Colonic mucosa (tissue), 4 donors: Measurements from ENCODE around the gene ABAT. TPM values are rescaled to one million over a fixed set of nuclear protein-coding genes. Genes with fewer than 3 reads are reported as not detected.
"Not testable (repeated sequence)": the region's sequence is repeated elsewhere in the genome, so short reads cannot be mapped to it uniquely, and the experiment has no call there.

ENCODE experiments used
- DNase-seq: peaks from one replicate; pipeline ENCODE4 v3.0.0-alpha.2; 2020
- H3K27ac ChIP-seq: fragments of 200-600 bp; one replicate; pipeline ENCODE4 v1.8.0; 2021
- H3K27me3 ChIP-seq: fragments of 200-600 bp; one replicate; pipeline ENCODE4 v1.8.0; 2021
- H3K36me3 ChIP-seq: fragments of 200-600 bp; one replicate; pipeline ENCODE4 v1.8.0; 2021
- H3K4me1 ChIP-seq: fragments of 200-600 bp; one replicate; pipeline ENCODE4 v1.8.0; 2021; ENCODE audit warnings: mild to moderate bottlenecking
- H3K4me3 ChIP-seq: fragments of 200-600 bp; one replicate; pipeline ENCODE4 v1.8.0; 2021
- H3K9ac ChIP-seq, 2 donors: one replicate each; pipeline ENCODE4 v1.7.0; 2013; ENCODE audit warnings: control low read depth in 2 of 2, low read depth in 2 of 2, low read length in 2 of 2
- H3K9me3 ChIP-seq: fragments of 200-600 bp; one replicate; pipeline ENCODE4 v1.8.0; 2021
- intact Hi-C: fragments of 100-400 bp; cut with DNase I; formaldehyde crosslinking; loops from one replicate; pipeline ENCODE4 v1.14.1; 2022
- total RNA-seq, 2 donors: library from RNA; stranded (reverse); fragmentation: NEBNext Ultra II Directional in 1 of 2; extraction: Animal tissue kit (Norgen Biotek cat#: 25700) in 1 of 2; gene quantifications; one replicate each; pipeline ENCODE4 v1.2.1, GENCODE V29; 2021
- TF ChIP-seq, protein P1 (sequence below): fragments of 200-600 bp; IDR thresholded peaks from one replicate; pipeline ENCODE4 v1.8.0; 2022; ENCODE audit warnings: antibody characterized with exemption, mild to moderate bottlenecking
- donor health status: healthy.
- donor health status: DM: no; HTN: no; CAD: no.
- donor health status: DM: no; HTN: no; CAD: no.

ABAT gene
- total RNA-seq, 2 donors from 2014 or later = 12.9 to 25.6 TPM

DNA sequence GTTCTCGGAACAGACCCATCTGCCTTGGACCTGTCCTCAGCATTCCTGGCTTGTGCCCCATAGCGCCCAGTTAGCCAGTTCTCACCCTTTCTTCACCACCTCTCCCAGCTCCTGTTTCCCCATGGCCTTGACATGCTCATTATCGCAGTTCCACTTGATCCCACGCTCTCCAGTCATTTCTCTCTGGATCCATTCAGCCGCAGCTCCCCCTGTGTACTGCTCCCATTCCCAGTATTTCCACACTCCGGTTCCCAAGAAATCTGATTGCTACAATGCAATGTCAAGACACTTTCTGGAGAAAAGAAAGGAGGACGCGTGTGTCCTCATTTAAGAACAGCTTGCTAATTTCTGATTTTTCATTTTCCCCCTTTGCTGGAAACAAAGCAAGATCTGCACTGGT lies 67.7 kb downstream of the ABAT start:
- intact Hi-C loops = no loop called here
- Histone ChIP-seq H3K4me1 (no peaks in the 10 kb centered on the region), H3K9ac (no peak overlapping the region), H3K9me3 (no peaks in the 10 kb centered on the region), H3K4me3 (no peak overlapping the region), H3K27me3 (no peaks in the 10 kb centered on the region), H3K36me3 (no peaks in the 10 kb centered on the region), H3K27ac (no peak overlapping the region)
- TF ChIP-seq, protein P1, sequence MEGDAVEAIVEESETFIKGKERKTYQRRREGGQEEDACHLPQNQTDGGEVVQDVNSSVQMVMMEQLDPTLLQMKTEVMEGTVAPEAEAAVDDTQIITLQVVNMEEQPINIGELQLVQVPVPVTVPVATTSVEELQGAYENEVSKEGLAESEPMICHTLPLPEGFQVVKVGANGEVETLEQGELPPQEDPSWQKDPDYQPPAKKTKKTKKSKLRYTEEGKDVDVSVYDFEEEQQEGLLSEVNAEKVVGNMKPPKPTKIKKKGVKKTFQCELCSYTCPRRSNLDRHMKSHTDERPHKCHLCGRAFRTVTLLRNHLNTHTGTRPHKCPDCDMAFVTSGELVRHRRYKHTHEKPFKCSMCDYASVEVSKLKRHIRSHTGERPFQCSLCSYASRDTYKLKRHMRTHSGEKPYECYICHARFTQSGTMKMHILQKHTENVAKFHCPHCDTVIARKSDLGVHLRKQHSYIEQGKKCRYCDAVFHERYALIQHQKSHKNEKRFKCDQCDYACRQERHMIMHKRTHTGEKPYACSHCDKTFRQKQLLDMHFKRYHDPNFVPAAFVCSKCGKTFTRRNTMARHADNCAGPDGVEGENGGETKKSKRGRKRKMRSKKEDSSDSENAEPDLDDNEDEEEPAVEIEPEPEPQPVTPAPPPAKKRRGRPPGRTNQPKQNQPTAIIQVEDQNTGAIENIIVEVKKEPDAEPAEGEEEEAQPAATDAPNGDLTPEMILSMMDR = no peak
- no peak for DNase-seq

- H3K4me1 ChIP-seq, H3K9me3 ChIP-seq, H3K27me3 ChIP-seq, H3K27ac ChIP-seq, H3K9ac ChIP-seq, H3K36me3 ChIP-seq, DNase-seq, intact Hi-C loops, H3K4me3 ChIP-seq: not testable (repeated sequence)
Measured at GRCh38 chr16:8748944-8749343, 74.5 kb downstream of the ABAT start.

DNA sequence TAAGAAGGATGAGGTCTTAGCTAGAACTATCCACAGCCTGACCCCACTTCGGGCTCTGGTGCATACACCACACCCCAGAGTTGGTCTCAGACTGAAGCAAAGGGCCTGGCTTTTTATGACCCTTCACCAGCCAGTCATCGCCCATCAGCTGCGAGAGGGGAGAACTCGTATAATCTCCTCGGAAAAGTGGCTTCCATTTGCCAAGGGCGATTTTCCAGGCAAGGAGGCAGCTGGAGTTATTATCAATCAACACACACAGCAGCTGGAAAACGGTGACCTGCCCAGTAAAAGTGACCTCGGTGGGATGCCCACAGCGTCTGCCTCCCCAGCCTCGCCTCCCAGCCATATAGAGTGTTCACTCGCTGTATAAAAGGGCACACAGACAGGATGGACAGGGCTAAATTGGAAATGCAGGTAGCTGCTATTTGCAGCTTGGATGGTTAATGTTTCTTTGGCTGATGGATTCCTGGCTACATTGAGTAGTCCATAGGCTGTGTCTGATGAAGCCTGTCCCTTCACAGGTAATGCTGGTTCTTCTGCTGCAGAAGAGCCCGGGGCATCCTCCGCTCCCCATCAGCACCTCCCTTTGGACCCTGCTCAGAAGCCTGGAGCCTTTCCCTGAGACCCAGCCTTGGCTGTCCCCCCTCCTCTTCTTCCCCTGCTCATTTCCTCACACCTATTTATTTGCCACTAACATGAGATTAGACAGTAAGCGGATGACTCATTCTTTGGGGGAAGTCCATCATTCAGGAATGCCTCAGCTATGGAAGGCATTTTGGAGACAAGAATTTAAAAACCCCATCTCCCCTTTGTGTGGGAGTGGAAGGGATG lies 77.3 kb downstream of the ABAT start:
- DNase-seq = no peak
- intact Hi-C loops = no loop called here
- no peaks in the 10 kb centered on the region for H3K4me1 ChIP-seq
- no peak overlapping the region for H3K27ac ChIP-seq
- no peak overlapping the region for H3K9ac ChIP-seq
- TF ChIP-seq, protein P1 = no peak
- H3K27me3 ChIP-seq = no peaks in the 10 kb centered on the region
- no peaks in the 10 kb centered on the region for H3K36me3 ChIP-seq
- H3K4me3 ChIP-seq = no peak overlapping the region
- no peaks in the 10 kb centered on the region for H3K9me3 ChIP-seq

- no peak overlapping the region for H3K9ac ChIP-seq
- DNase-seq = no peak
- no peak overlapping the region for H3K4me3 ChIP-seq
- TF ChIP-seq, protein P1 = no peak
- no peaks in the 10 kb centered on the region for H3K4me1 ChIP-seq
- intact Hi-C loops = no loop called here
- H3K9me3 ChIP-seq = no peaks in the 10 kb centered on the region
- no peaks in the 10 kb centered on the region for H3K36me3 ChIP-seq
- H3K27ac ChIP-seq = no peak overlapping the region
- no peaks in the 10 kb centered on the region for H3K27me3 ChIP-seq
Measured at GRCh38 chr16:8752706-8753105, 78.3 kb downstream of the ABAT start.

- Histone ChIP-seq H3K4me3 (no peak overlapping the region), H3K9me3 (no peaks in the 10 kb centered on the region), H3K27me3 (no peaks in the 10 kb centered on the region), H3K9ac (no peak overlapping the region), H3K36me3 (no peaks in the 10 kb centered on the region), H3K4me1 (no peaks in the 10 kb centered on the region), H3K27ac (no peak overlapping the region)
- no peak for DNase-seq
- TF ChIP-seq, protein P1 = no peak
- intact Hi-C loops = no loop called here
Measured at GRCh38 chr16:8753416-8754054, 79.1 kb downstream of the ABAT start.

- DNase-seq = no peak
- no peak overlapping the region for H3K9ac ChIP-seq
- intact Hi-C loops = no loop called here
- no peaks in the 10 kb centered on the region for H3K36me3 ChIP-seq
- H3K4me3 ChIP-seq = no peak overlapping the region
- H3K4me1 ChIP-seq = no peaks in the 10 kb centered on the region
- no peaks in the 10 kb centered on the region for H3K27me3 ChIP-seq
- no peak overlapping the region for H3K27ac ChIP-seq
- TF ChIP-seq, protein P1 = no peak
- no peaks in the 10 kb centered on the region for H3K9me3 ChIP-seq
Measured at GRCh38 chr16:8756755-8757154, 82.3 kb downstream of the ABAT start.
